Neuronal stem cell (in vitro differentiated cells): ENCODE results near the gene KLHL10.

Experiments
- DNase-seq: peaks from one replicate; pipeline ENCODE4 v3.0.0-alpha.2; 2013; ENCODE audit warnings: low spot score
- H2AFZ ChIP-seq: one replicate; pipeline ENCODE4 v1.6.1; 2013; ENCODE audit warnings: mild to moderate bottlenecking, low read length, inconsistent platforms
- H2AK5ac ChIP-seq: 2 replicates; pipeline ENCODE4 v1.6.1; 2013; ENCODE audit warnings: low read depth, mild to moderate bottlenecking, inconsistent platforms, low read length, moderate library complexity, mixed read lengths
- H2BK120ac ChIP-seq: 2 replicates; pipeline ENCODE4 v1.6.1; 2013; ENCODE audit warnings: low read depth, mild to moderate bottlenecking, inconsistent platforms, low read length, moderate library complexity, mixed read lengths
- H2BK12ac ChIP-seq: one replicate; pipeline ENCODE4 v1.6.1; 2013; ENCODE audit warnings: low read length, inconsistent platforms
- H2BK15ac ChIP-seq: 2 replicates; pipeline ENCODE4 v1.6.1; 2013; ENCODE audit warnings: mild to moderate bottlenecking, low read length, inconsistent platforms, mixed read lengths
- H2BK5ac ChIP-seq: one replicate; pipeline ENCODE4 v1.6.1; 2013; ENCODE audit warnings: inconsistent platforms, mild to moderate bottlenecking, low read length, moderate library complexity
- H3K14ac ChIP-seq: one replicate; pipeline ENCODE4 v1.6.1; 2013; ENCODE audit warnings: low read length, inconsistent platforms
- H3K18ac ChIP-seq: 2 replicates; pipeline ENCODE4 v1.6.1; 2013; ENCODE audit warnings: low read length, inconsistent platforms
- H3K23ac ChIP-seq: 2 replicates; pipeline ENCODE4 v1.6.1; 2013; ENCODE audit warnings: low read depth, mild to moderate bottlenecking, mixed read lengths, low read length, inconsistent platforms; ENCODE audit not compliant: poor library complexity
- H3K27ac ChIP-seq: replicated peaks from 3 replicates; pipeline ENCODE4 v1.5.1; 2013; ENCODE audit warnings: low read length, inconsistent platforms
- H3K27me3 ChIP-seq, 3 experiments: 2 replicates each; pipeline ENCODE4 v1.6.1; 2013; ENCODE audit warnings: low read length in 3 of 3, mild to moderate bottlenecking in 2 of 3, inconsistent platforms in 1 of 3, low read depth in 1 of 3, mixed read lengths in 1 of 3, moderate library complexity in 1 of 3; ENCODE audit not compliant: control insufficient read depth in 3 of 3, insufficient read depth in 3 of 3
- H3K36me3 ChIP-seq, 2 donors: replicated peaks in 1 of 2; 2 replicates each; pipeline ENCODE4 v1.6.1; 2013; ENCODE audit warnings: low read length in 2 of 2; ENCODE audit not compliant: control insufficient read depth in 2 of 2, insufficient read depth in 2 of 2
- H3K4ac ChIP-seq: 2 replicates; pipeline ENCODE4 v1.6.1; 2013; ENCODE audit warnings: inconsistent platforms, mild to moderate bottlenecking, low read length, moderate library complexity
- H3K4me1 ChIP-seq, 2 donors: 1 replicate in 1 of 2; 2 replicates in 1 of 2; pipeline ENCODE4 v1.6.1; 2013; ENCODE audit warnings: low read length in 2 of 2, low read depth in 1 of 2; ENCODE audit not compliant: control insufficient read depth in 2 of 2, insufficient read depth in 1 of 2
- H3K4me2 ChIP-seq: one replicate; pipeline ENCODE4 v1.6.1; 2013; ENCODE audit warnings: mild to moderate bottlenecking, low read length, inconsistent platforms; ENCODE audit not compliant: insufficient read depth, poor library complexity, severe bottlenecking
- H3K4me3 ChIP-seq, 2 donors: 2 replicates each; pipeline ENCODE4 v1.5.1; 2013; ENCODE audit warnings: low read length in 2 of 2, mild to moderate bottlenecking in 2 of 2, inconsistent platforms in 1 of 2, moderate library complexity in 1 of 2
- H3K79me1 ChIP-seq: one replicate; pipeline ENCODE4 v1.6.1; 2013; ENCODE audit warnings: low read depth, mild to moderate bottlenecking, inconsistent platforms, low read length, moderate library complexity
- H3K9ac ChIP-seq: one replicate; pipeline ENCODE4 v1.6.1; 2013; ENCODE audit warnings: mild to moderate bottlenecking, low read depth, low read length, inconsistent platforms; ENCODE audit not compliant: poor library complexity
- H3K9me3 ChIP-seq, 2 donors: replicated peaks in 1 of 2; 2 replicates each; pipeline versions ENCODE3 to v1.6.1; 2013; ENCODE audit warnings: low read length in 2 of 2, mild to moderate bottlenecking in 2 of 2, inconsistent platforms in 1 of 2, low read depth in 1 of 2, mixed read lengths in 1 of 2, moderate library complexity in 1 of 2; ENCODE audit not compliant: control insufficient read depth in 2 of 2, insufficient read depth in 1 of 2
- H4K8ac ChIP-seq: one replicate; pipeline ENCODE4 v1.6.1; 2013; ENCODE audit warnings: low read depth, mild to moderate bottlenecking, inconsistent platforms, low read length, moderate library complexity
- H4K91ac ChIP-seq: one replicate; pipeline ENCODE4 v1.6.1; 2013; ENCODE audit warnings: low read length, low read depth, mild to moderate bottlenecking, inconsistent platforms; ENCODE audit not compliant: poor library complexity
- WGBS, 2 donors: extraction: QIAGEN DNeasy Blood & Tissue Kit; methylation state at CpG; one replicate each; pipeline ENCODE4 v1.1.7; 2013; ENCODE audit warnings: missing lambda C conversion rate in 2 of 2, mixed read lengths in 1 of 2; ENCODE audit not compliant: insufficient read length in 2 of 2, insufficient replicate concordance in 1 of 2; ENCODE audit errors: extremely low coverage in 2 of 2; 5-methylcytosine and 5-hydroxymethylcytosine counted together

The KLHL10 gene

GRCh38 chr17:41823141-41823524, 14.5 kb upstream of the KLHL10 start:
- no peak overlapping the region for H2AFZ ChIP-seq
- WGBS, 2 donors, result no CpG with 5 or more reads among the region's 1 CpG
- H2BK12ac ChIP-seq, result no peak overlapping the region
- no peaks in the 10 kb centered on the region for H3K79me1 ChIP-seq
- no peak overlapping the region for H4K91ac ChIP-seq
- H3K27ac ChIP-seq, result no peak overlapping the region
- H3K4me1 ChIP-seq, result peaks cover 3 to 31% of the 10 kb centered on the region in 2 donors
- peaks cover 0 to 3% of the 10 kb centered on the region in 2 donors for H3K9me3 ChIP-seq
- no peaks in the 10 kb centered on the region for H3K27me3 ChIP-seq
- no peak overlapping the region for H2AK5ac ChIP-seq
- no peak for DNase-seq
- H2BK120ac ChIP-seq, result no peak overlapping the region
- peaks cover 29 to 79% of the 10 kb centered on the region in 2 donors for H3K36me3 ChIP-seq
- no peak overlapping the region for H3K9ac ChIP-seq
- no peak overlapping the region for H2BK5ac ChIP-seq
- no peak overlapping the region for H3K18ac ChIP-seq
- H3K4ac ChIP-seq, result no peak overlapping the region
- H3K14ac ChIP-seq, result no peak overlapping the region
- H3K4me2 ChIP-seq, result no peak overlapping the region
- no peak overlapping the region for H2BK15ac ChIP-seq
- no peak overlapping the region for H4K8ac ChIP-seq
- H3K4me3 ChIP-seq, result no peak overlapping the region
- H3K23ac ChIP-seq, result no peak overlapping the region

- no peak overlapping the region for H3K23ac ChIP-seq
- H3K4ac ChIP-seq, result no peak overlapping the region
- H3K4me1 ChIP-seq, result peaks cover 3 to 29% of the 10 kb centered on the region in 2 donors
- H3K4me3 ChIP-seq, result no peak overlapping the region
- DNase-seq, result no peak
- no peaks in the 10 kb centered on the region for H3K27me3 ChIP-seq
- no peak overlapping the region for H2AFZ ChIP-seq
- H2BK120ac ChIP-seq, result no peak overlapping the region
- no peak overlapping the region for H3K27ac ChIP-seq
- H2BK15ac ChIP-seq, result no peak overlapping the region
- H3K18ac ChIP-seq, result no peak overlapping the region
- H3K36me3 ChIP-seq, result peaks cover 26 to 80% of the 10 kb centered on the region in 2 donors
- H3K14ac ChIP-seq, result no peak overlapping the region
- H3K4me2 ChIP-seq, result no peak overlapping the region
- no peaks in the 10 kb centered on the region for H3K79me1 ChIP-seq
- no peak overlapping the region for H4K91ac ChIP-seq
- no peak overlapping the region for H2BK5ac ChIP-seq
- no peak overlapping the region for H2BK12ac ChIP-seq
- H3K9ac ChIP-seq, result no peak overlapping the region
- no peak overlapping the region for H4K8ac ChIP-seq
- no peaks in the 10 kb centered on the region for H3K9me3 ChIP-seq
- no CpG with 5 or more reads among the region's 7 CpGs for WGBS, 2 donors
- H2AK5ac ChIP-seq, result no peak overlapping the region
These were observed 14.0 kb upstream of the KLHL10 start for GRCh38 chr17:41823580-41823979.

- Histone ChIP-seq H3K4me1 (peaks cover 3 to 26% of the 10 kb centered on the region in 2 donors), H3K14ac (no peak overlapping the region), H2BK120ac (no peak overlapping the region), H3K79me1 (no peaks in the 10 kb centered on the region), H3K9ac (no peak overlapping the region), H4K91ac (no peak overlapping the region), H3K36me3 (peaks cover 28 to 82% of the 10 kb centered on the region in 2 donors), H3K4me2 (no peak overlapping the region), H2BK5ac (no peak overlapping the region), H2AFZ (no peak overlapping the region), H3K4me3 (no peak overlapping the region), H2BK15ac (no peak overlapping the region), H4K8ac (no peak overlapping the region), H3K4ac (no peak overlapping the region), H3K27me3 (no peaks in the 10 kb centered on the region), H3K18ac (no peak overlapping the region), H3K9me3 (no peaks in the 10 kb centered on the region), H3K23ac (no peak overlapping the region), H2AK5ac (no peak overlapping the region), H2BK12ac (no peak overlapping the region), H3K27ac (no peak overlapping the region)
- no CpG with 5 or more reads among the region's 7 CpGs for WGBS, 2 donors
- DNase-seq, result no peak
These were observed 13.5 kb upstream of the KLHL10 start for GRCh38 chr17:41824086-41824485.

GRCh38 chr17:41825175-41825845, 12.3 kb upstream of the KLHL10 start:
- Histone ChIP-seq H3K14ac (no peak overlapping the region), H3K36me3 (peaks cover 25 to 80% of the 10 kb centered on the region in 2 donors), H3K27ac (no peak overlapping the region), H3K79me1 (no peaks in the 10 kb centered on the region), H2AK5ac (no peak overlapping the region), H2BK120ac (no peak overlapping the region), H3K27me3 (no peaks in the 10 kb centered on the region), H2BK15ac (no peak overlapping the region), H3K4me2 (no peak overlapping the region), H2BK5ac (no peak overlapping the region), H2AFZ (no peak overlapping the region), H3K4me3 (no peak overlapping the region), H2BK12ac (no peak overlapping the region), H3K4ac (no peak overlapping the region), H3K9ac (no peak overlapping the region), H3K9me3 (no peaks in the 10 kb centered on the region), H4K8ac (no peak overlapping the region), H3K23ac (no peak overlapping the region), H4K91ac (no peak overlapping the region), H3K4me1 (peaks cover 3 to 16% of the 10 kb centered on the region in 2 donors), H3K18ac (no peak overlapping the region)
- DNase-seq, result no peak
- WGBS, 2 donors, result no CpG with 5 or more reads among the region's 19 CpGs
